Measurements from ENCODE around the gene PARN.

DNA sequence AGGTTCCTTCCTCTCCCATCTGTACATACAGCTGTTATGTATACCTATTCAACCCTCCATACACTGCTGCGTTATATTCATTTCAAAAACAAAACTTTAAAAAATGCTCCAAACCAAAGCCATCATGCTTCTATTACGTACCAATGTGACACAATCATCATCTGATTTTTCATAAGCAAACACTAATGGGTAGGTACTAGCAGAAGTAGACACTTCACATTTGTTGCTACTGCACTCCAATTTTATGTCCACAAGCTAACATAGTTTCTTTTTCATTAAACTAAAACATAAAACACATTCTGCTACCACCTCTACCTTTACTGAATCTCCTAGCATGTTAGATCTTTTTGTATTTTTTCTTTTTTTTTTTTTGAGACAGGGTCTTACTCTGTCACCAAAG lies 57.5 kb downstream of the PARN start:
- TF ChIP-seq CTCF (IDR thresholded peaks at IDR 0.05; ENCODE audit: low read depth, low read length), result no peak
- no peak for TF ChIP-seq POLR2A (IDR thresholded peaks at IDR 0.05; ENCODE audit: extremely low read depth, insufficient read length)
- no peak for TF ChIP-seq MAX (IDR thresholded peaks at IDR 0.05; ENCODE audit: low read depth, low read length)
- no peak for TF ChIP-seq MYC (IDR thresholded peaks at IDR 0.05; ENCODE audit: low read depth, low read length)
